Measurements from ENCODE around the gene LINC01488. TPM values are rescaled to one million over a fixed set of nuclear protein-coding genes. Genes with fewer than 3 reads are reported as not detected.

The LINC01488 gene
- total RNA-seq, 1 experiment from 2014 or later: not detected

GRCh38 chr11:69523453-69523852 is 42.0 kb downstream of the LINC01488 start:
- DNase-seq (ENCODE audit: low read depth, low spot score) (no peak), ATAC-seq (no peak)
- no peaks in the 10 kb centered on the region for H3K9me2 ChIP-seq (ENCODE audit: insufficient read depth)
- intact Hi-C loops (cut with micrococcal nuclease): no loop called here
- H3K79me2 ChIP-seq (ENCODE audit: insufficient read depth, low read length): no peaks in the 10 kb centered on the region
- CTCF ChIA-PET: no interaction called here
- no peaks in the 10 kb centered on the region for H3K36me3 ChIP-seq (ENCODE audit: control insufficient read depth in 1 of 2, insufficient read depth in 2 of 2, low read length in 2 of 2)
- no peak for TF ChIP-seq EZH2 (IDR thresholded peaks at IDR 0.05)
- no peak for TF ChIP-seq ELF1 (IDR thresholded peaks at IDR 0.05; ENCODE audit: borderline replicate concordance, low read depth)
- no peak for TF ChIP-seq JUND (IDR thresholded peaks at IDR 0.05)
- TF ChIP-seq SP1 (IDR thresholded peaks at IDR 0.05; ENCODE audit: low read depth): no peak
- TF ChIP-seq EZH2phosphoT487 (IDR thresholded peaks at IDR 0.05; ENCODE audit: borderline replicate concordance): no peak
- TF ChIP-seq FOSL1 (IDR thresholded peaks at IDR 0.05; ENCODE audit: low read depth): no peak
- no peak for TF ChIP-seq ZBTB33 (IDR thresholded peaks at IDR 0.05; ENCODE audit: extremely low read depth, insufficient replicate concordance, low read length)
- no peak for TF ChIP-seq POLR2AphosphoS5 (IDR thresholded peaks at IDR 0.05; ENCODE audit: low read depth, low read length)
- no peak for TF ChIP-seq CTCF (IDR thresholded peaks at IDR 0.05 in 2 of 3, conservative IDR thresholded peaks at IDR 0.05 in 1 of 3; ENCODE audit: borderline replicate concordance in 1 of 3, insufficient read depth in 1 of 3, low read depth in 2 of 3, low read length in 2 of 3)
- TF ChIP-seq YY1 (IDR thresholded peaks at IDR 0.05; ENCODE audit: extremely low read depth, insufficient replicate concordance, low read depth, low read length): no peak
- TF ChIP-seq, protein P1, sequence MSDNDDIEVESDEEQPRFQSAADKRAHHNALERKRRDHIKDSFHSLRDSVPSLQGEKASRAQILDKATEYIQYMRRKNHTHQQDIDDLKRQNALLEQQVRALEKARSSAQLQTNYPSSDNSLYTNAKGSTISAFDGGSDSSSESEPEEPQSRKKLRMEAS (IDR thresholded peaks at IDR 0.05): no peak
- TF ChIP-seq POLR2A (IDR thresholded peaks at IDR 0.05; ENCODE audit: borderline replicate concordance, extremely low read depth, insufficient read depth, insufficient read length): no peak
- TF ChIP-seq, protein P2, sequence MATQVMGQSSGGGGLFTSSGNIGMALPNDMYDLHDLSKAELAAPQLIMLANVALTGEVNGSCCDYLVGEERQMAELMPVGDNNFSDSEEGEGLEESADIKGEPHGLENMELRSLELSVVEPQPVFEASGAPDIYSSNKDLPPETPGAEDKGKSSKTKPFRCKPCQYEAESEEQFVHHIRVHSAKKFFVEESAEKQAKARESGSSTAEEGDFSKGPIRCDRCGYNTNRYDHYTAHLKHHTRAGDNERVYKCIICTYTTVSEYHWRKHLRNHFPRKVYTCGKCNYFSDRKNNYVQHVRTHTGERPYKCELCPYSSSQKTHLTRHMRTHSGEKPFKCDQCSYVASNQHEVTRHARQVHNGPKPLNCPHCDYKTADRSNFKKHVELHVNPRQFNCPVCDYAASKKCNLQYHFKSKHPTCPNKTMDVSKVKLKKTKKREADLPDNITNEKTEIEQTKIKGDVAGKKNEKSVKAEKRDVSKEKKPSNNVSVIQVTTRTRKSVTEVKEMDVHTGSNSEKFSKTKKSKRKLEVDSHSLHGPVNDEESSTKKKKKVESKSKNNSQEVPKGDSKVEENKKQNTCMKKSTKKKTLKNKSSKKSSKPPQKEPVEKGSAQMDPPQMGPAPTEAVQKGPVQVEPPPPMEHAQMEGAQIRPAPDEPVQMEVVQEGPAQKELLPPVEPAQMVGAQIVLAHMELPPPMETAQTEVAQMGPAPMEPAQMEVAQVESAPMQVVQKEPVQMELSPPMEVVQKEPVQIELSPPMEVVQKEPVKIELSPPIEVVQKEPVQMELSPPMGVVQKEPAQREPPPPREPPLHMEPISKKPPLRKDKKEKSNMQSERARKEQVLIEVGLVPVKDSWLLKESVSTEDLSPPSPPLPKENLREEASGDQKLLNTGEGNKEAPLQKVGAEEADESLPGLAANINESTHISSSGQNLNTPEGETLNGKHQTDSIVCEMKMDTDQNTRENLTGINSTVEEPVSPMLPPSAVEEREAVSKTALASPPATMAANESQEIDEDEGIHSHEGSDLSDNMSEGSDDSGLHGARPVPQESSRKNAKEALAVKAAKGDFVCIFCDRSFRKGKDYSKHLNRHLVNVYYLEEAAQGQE (IDR thresholded peaks at IDR 0.05; ENCODE audit: low read depth): no peak
- TF ChIP-seq SIN3A (IDR thresholded peaks at IDR 0.05; ENCODE audit: low read depth): no peak
- TF ChIP-seq RAD21 (IDR thresholded peaks at IDR 0.05; ENCODE audit: low read depth): no peak
- peaks cover 0 to 8% of the 10 kb centered on the region in 2 experiments; a peak in 2 of 4 replicates for H3K4me1 ChIP-seq (ENCODE audit: control insufficient read depth in 1 of 2, insufficient read depth in 2 of 2, low read length in 2 of 2)
- no peaks in the 10 kb centered on the region for H4K20me1 ChIP-seq (ENCODE audit: insufficient read depth)
- no peak overlapping the region for H3K4me3 ChIP-seq (replicated peaks in 1 of 2; ENCODE audit: low read depth in 1 of 2, low read length in 2 of 2)
- H3K27ac ChIP-seq (ENCODE audit: low read depth, low read length): no peak overlapping the region
- H3K9ac ChIP-seq (ENCODE audit: low read length): no peak overlapping the region
- H3K9me3 ChIP-seq (ENCODE audit: control insufficient read depth in 1 of 2, insufficient read depth in 1 of 2, low read depth in 1 of 2, low read length in 2 of 2): peaks cover 0 to 4% of the 10 kb centered on the region in 2 experiments; a peak in 2 of 4 replicates
- BruUV-seq (replicated peaks): no TSS peak
- H2AFZ ChIP-seq (ENCODE audit: low read depth, low read length, poor library complexity, severe bottlenecking): no peak overlapping the region
- H3K4me2 ChIP-seq (ENCODE audit: low read length): no peak overlapping the region
- RAD21 ChIA-PET (ENCODE audit: low non-redundant PET in 1 of 2, low total read pairs in 2 of 2, uncharacterized antibody in 2 of 2, unreplicated experiment in 2 of 2): no interaction called here
- no peaks in the 10 kb centered on the region for H3K27me3 ChIP-seq (ENCODE audit: insufficient read depth, low read length)
- POLR2A ChIA-PET: no interaction called here
